Inflammatory macrophage treated with lipopolysaccharide for 4 hours (primary cell): ENCODE data around the gene KLK4.
A peak's percentile ranks its signal among the peaks of the same experiment; 100 is the strongest.

Experiments
- DNase-seq: peaks from one replicate; pipeline ENCODE4 v3.0.0-alpha.2; 2020

KLK4 gene

GRCh38 chr19:50877338-50877737, 33.9 kb downstream of the KLK4 start:
- DNase-seq = no peak

GRCh38 chr19:50876456-50876855, 34.7 kb downstream of the KLK4 start:
- DNase-seq = no peak

- peak; percentile 5 for DNase-seq
Observed at GRCh38 chr19:50875795-50876422, 35.3 kb downstream of the KLK4 start.

- DNase-seq = no peak
Observed at GRCh38 chr19:50874211-50874610, 37.0 kb downstream of the KLK4 start.

- no peak for DNase-seq
Observed at GRCh38 chr19:50873056-50873455, 38.1 kb downstream of the KLK4 start, which contains the start of gene KLK2. Gene KLK2 (plus strand): TSS chr19:50873439. CDS start chr19:50873474, 35 bp downstream.

- no peak for DNase-seq
Observed at GRCh38 chr19:50870417-50871089, 40.6 kb downstream of the KLK4 start.

- no peak for DNase-seq
Observed at GRCh38 chr19:50869479-50869878, 41.7 kb downstream of the KLK4 start.

- no peak for DNase-seq
Observed at GRCh38 chr19:50861496-50862286, 49.5 kb downstream of the KLK4 start.

GRCh38 chr19:50861010-50861409, 50.2 kb downstream of the KLK4 start:
- no peak for DNase-seq

- no peak for DNase-seq
Observed at GRCh38 chr19:50859849-50860248, 51.3 kb downstream of the KLK4 start.

- no peak for DNase-seq
Observed at GRCh38 chr19:50858886-50859285, 52.3 kb downstream of the KLK4 start.

- no peak for DNase-seq
Observed at GRCh38 chr19:50857366-50857765, 53.8 kb downstream of the KLK4 start.
